ENCODE data around the gene GFPT2. TPM values are rescaled to one million over a fixed set of nuclear protein-coding genes. Genes with fewer than 3 reads are reported as not detected.
A peak's percentile ranks its signal among the peaks of the same experiment; 100 is the strongest.

Gene GFPT2
- total RNA-seq, 1 donor from 2014 or later: 15.3 TPM

GRCh38 chr5:180380441-180380840, 27.3 kb upstream of the GFPT2 start:
- intact Hi-C loops (cut with DNase I): no loop called here
- DNase-seq (ENCODE audit: missing footprints): no peak
- ATAC-seq: no peak

- no peak for ATAC-seq
- intact Hi-C loops (cut with DNase I): no loop called here
Measured at GRCh38 chr5:180379355-180380070, 26.4 kb upstream of the GFPT2 start.

GRCh38 chr5:180378438-180379344, 25.6 kb upstream of the GFPT2 start:
- DNase-seq (ENCODE audit: missing footprints) (no peak), ATAC-seq (no peak)
- intact Hi-C loops (cut with DNase I): no loop called here

More at GRCh38 chr5:180379355-180380070, 26.4 kb upstream of the GFPT2 start:
- DNase-seq (ENCODE audit: missing footprints): no peak

GRCh38 chr5:180377556-180378197, 24.5 kb upstream of the GFPT2 start:
- DNase-seq (ENCODE audit: missing footprints) (peak; percentile 54), ATAC-seq (no peak)
- intact Hi-C loops (cut with DNase I): no loop called here

- intact Hi-C loops (cut with DNase I): no loop called here
- peak; percentile 17 for DNase-seq (ENCODE audit: missing footprints)
Measured at GRCh38 chr5:180376511-180376910, 23.4 kb upstream of the GFPT2 start.

GRCh38 chr5:180375955-180376354, 22.8 kb upstream of the GFPT2 start:
- intact Hi-C loops (cut with DNase I): no loop called here
- no peak for DNase-seq (ENCODE audit: missing footprints)
- no peak for ATAC-seq

More at GRCh38 chr5:180376511-180376910, 23.4 kb upstream of the GFPT2 start:
- no peak for ATAC-seq

GRCh38 chr5:180375291-180375690, 22.2 kb upstream of the GFPT2 start:
- DNase-seq (ENCODE audit: missing footprints): no peak
- ATAC-seq: no peak
- intact Hi-C loops (cut with DNase I): no loop called here

- intact Hi-C loops (cut with DNase I): no loop called here
- DNase-seq (ENCODE audit: missing footprints) (no peak), ATAC-seq (no peak)
Measured at GRCh38 chr5:180373870-180374269, 20.7 kb upstream of the GFPT2 start.

- DNase-seq (ENCODE audit: missing footprints): no peak
- intact Hi-C loops (cut with DNase I): no loop called here
- ATAC-seq: no peak
Measured at GRCh38 chr5:180373454-180373853, 20.3 kb upstream of the GFPT2 start.

- intact Hi-C loops (cut with DNase I): no loop called here
- DNase-seq (ENCODE audit: missing footprints): no peak
- ATAC-seq: no peak
Measured at GRCh38 chr5:180371949-180372348, 18.8 kb upstream of the GFPT2 start.

GRCh38 chr5:180370861-180371641, 17.9 kb upstream of the GFPT2 start:
- DNase-seq (ENCODE audit: missing footprints): no peak
- peak; percentile 76 for ATAC-seq
- intact Hi-C loops (cut with DNase I): no loop called here

- DNase-seq (ENCODE audit: missing footprints) (no peak), ATAC-seq (no peak)
- intact Hi-C loops (cut with DNase I): no loop called here
Measured at GRCh38 chr5:180367991-180368390, 14.9 kb upstream of the GFPT2 start.

GRCh38 chr5:180367300-180367699, 14.2 kb upstream of the GFPT2 start:
- DNase-seq (ENCODE audit: missing footprints) (no peak), ATAC-seq (no peak)
- intact Hi-C loops (cut with DNase I): no loop called here

- intact Hi-C loops (cut with DNase I): no loop called here
- DNase-seq (ENCODE audit: missing footprints) (peak; percentile 68), ATAC-seq (no peak)
Measured at GRCh38 chr5:180366326-180366725, 13.2 kb upstream of the GFPT2 start.

- no peak for DNase-seq (ENCODE audit: missing footprints)
- intact Hi-C loops (cut with DNase I): no loop called here
- no peak for ATAC-seq
Measured at GRCh38 chr5:180365829-180366228, 12.7 kb upstream of the GFPT2 start.

GRCh38 chr5:180364306-180364856, 11.2 kb upstream of the GFPT2 start:
- DNase-seq (ENCODE audit: missing footprints) (peak; percentile 53), ATAC-seq (no peak)
- intact Hi-C loops (cut with DNase I): no loop called here

GRCh38 chr5:180360078-180360957, 7.2 kb upstream of the GFPT2 start:
- DNase-seq (ENCODE audit: missing footprints): peak; percentile 68
- intact Hi-C loops (cut with DNase I): no loop called here
- ATAC-seq: no peak

GRCh38 chr5:180358694-180359093, 5.6 kb upstream of the GFPT2 start:
- intact Hi-C loops (cut with DNase I): no loop called here
- DNase-seq (ENCODE audit: missing footprints): peak; percentile 48

More at GRCh38 chr5:180358694-180359093, 5.6 kb upstream of the GFPT2 start:
- no peak for ATAC-seq
